HG02571 (cell line): ENCODE data around the gene SYNE2.
"Not testable (repeated sequence)": the region's sequence is repeated elsewhere in the genome, so short reads cannot be mapped to it uniquely, and the experiment has no call there.

Experiments
- ATAC-seq: cut with Tn5 transposase; IDR thresholded peaks from one replicate; pipeline ENCODE4 v1.9.1; 2021; ENCODE audit warnings: mild to moderate bottlenecking, moderate library complexity; ENCODE audit not compliant: unreplicated experiment

The SYNE2 gene

DNA sequence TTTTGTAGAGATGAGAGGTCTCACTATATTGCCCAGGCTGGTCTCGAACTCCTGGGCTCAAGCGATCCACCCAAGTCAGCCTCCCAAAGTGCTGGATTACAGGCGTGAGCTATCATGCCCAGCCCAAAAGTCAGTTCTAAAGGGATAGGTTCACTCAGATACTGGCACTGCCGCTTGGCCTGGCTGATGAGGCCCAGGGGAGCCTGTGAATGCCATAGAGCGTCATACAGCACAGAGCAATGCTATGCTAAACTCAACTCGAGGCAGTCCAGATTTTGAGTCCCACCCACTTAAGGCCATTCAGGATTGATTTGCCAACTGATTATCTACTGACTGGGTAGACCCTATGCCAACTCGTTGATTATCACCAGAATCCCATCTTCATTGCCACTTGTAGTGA lies 262.0 kb downstream of the SYNE2 start:
- ATAC-seq = no peak

DNA sequence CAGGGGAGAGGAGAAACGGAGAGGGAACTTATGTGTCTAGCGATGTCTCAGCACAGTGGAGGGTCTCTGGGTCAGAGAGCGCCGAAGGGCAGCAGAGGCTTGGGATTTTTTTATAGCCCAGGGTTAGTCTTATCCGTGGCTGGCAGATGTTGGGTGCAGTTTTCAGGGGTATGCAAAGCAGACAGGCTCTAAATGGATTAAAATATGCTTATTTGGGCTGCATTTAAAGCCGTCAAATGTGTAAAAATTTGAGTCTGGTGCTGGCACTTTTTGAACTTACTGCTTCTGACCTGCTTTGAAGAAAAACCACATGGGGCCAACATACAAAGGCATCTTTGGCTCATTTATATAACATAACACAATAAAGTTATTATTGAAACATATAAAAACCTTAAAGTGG lies 262.6 kb downstream of the SYNE2 start:
- no peak for ATAC-seq

DNA sequence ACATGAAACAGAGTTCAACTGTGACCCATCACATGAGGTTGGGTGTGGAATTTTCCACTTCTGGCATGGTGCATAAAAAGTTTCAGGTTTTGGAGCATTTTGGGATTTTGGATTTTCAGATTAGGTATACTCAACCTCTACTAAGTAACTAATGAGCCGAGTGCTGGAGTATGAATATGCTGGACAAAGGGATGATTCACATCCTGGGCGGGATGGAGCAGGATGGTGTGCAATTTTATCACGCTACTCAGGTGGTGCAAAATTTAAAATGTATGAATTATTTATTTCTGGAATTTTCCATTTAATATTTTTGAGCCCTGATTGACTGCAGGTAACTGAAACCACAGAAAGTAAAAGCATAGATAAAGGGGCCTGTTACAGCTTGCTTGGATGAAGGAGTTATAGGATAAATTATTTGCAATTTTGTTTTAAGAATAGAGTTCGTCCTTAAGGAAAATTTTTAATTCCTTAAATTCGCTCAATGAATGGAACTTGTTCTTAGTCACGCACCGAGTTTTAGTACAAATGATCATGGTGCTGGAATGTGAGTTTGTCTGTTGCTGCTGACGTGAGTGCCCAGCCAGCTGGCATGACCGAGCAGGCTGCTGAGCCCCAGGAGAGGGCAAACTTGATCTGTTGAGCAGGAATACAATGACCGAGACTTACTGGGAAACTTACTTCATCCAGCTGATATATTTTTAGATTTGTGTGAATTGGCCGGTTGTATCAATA lies 265.0 kb downstream of the SYNE2 start:
- no peak for ATAC-seq

DNA sequence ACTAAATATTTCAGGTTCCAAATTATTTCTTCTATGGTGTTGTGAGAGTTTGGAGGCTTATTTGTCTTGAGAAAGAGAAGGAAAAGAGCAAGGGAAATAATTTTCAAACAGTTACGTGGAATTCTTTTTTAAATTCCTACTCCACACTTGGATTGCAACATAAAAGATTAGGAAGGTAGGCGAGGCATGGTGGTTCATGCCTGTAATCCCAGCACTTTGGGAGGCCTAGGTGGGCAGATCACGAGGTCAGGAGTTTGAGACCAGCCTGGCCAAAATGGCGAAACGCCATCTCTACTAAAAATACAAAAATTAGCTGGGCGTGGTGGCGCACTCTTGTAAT lies 265.6 kb downstream of the SYNE2 start:
- not testable (repeated sequence) for ATAC-seq

DNA sequence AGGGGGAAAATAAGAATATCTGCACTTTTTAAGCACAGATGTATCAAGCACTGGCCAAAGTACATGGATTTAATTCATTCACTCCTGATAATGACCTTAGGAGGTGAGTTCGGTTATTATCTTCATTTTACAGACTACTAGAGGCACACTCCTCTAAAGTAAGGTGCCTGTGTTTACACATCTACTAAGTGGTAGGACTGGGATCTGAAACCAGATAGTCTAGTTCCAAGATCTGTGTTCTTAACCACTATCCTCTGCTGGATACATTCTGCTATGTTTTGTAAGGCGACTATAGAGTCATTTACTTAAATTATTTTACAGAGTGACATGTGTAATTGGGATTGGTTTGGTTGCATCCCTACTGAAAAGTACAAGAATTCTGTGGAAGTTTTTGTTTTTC lies 266.1 kb downstream of the SYNE2 start:
- no peak for ATAC-seq

DNA sequence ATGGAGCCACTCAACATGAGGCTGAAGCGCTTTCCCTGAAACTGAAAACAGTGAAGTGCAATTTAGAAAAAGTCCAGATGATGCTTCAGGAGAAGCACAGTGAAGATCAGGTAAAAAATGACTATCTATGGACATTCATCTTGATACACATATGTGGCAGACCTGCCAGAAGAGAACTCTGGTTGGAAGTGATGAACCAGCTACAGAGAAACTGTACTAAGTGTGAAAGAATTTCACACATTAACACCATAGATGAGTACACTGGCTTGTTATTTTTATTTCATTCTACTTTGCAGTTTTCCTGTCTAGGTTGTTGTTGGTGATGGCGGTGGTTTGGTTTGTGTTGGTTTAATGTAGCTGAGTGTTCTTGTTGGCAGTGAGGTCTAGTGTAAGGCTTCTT lies 266.7 kb downstream of the SYNE2 start:
- ATAC-seq = no peak

DNA sequence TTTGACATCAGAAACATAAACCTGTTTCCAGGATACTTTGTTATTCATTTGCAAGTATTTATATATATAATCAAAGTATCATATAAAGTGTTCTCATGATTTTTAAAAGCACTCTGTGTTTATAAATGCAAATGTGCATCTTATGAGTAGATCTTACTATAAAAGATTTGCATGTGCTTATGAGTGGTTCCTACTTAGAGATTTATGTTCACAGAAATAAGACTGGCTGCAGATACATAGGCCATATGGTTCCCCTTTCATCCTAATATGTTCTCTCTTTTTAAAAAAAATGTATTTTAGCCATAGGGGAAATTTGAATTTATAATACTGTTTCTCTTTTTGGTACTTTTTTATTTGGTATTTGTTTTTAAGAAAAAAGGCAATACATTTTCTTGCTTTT lies 267.2 kb downstream of the SYNE2 start:
- ATAC-seq = no peak

DNA sequence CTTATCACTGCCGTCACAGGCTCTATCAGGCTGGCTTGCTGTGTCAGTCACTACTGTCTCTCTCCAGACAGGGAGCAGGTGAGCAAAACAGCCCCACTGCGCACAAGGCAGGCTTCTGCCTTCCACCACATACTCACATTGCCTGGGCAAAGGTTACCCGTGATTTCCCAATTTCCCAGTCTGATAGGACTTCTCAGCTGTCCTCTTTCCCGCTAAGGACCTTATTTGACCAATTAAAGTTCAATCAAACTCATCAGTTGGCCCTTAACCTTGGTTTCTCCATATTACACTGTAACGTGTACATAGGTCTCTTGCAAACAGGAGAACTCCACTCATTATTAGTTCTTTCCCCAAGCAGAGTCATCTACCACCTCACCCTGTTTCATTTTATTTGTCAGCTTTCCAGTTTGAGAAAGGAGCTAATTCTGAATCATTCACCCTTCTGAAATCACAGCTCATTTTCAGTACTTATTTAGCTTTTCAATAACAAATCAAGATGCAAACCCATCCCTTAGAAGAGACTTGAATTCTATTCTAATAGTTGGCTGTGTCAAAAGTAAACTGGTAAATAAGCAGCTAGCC lies 270.5 kb downstream of the SYNE2 start:
- no peak for ATAC-seq

DNA sequence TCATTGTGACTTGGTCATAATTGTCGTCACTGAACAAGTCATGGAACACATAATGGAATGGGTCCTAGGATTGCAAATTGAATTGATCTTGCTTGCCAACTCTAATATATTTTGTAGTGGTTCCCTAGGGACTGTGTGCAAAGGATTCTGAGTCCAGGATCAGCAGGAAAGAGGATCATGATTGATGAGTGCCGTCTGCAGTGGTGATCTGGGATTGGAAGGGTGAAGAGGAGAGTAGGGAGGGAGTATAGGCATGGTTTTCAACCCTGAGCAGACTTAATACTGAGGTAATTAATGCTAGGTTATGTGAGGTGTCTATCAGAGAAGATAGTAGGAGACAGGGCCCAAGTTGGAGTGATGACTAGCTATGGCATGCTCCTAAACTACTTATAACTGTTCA lies 272.5 kb downstream of the SYNE2 start:
- ATAC-seq = no peak

DNA sequence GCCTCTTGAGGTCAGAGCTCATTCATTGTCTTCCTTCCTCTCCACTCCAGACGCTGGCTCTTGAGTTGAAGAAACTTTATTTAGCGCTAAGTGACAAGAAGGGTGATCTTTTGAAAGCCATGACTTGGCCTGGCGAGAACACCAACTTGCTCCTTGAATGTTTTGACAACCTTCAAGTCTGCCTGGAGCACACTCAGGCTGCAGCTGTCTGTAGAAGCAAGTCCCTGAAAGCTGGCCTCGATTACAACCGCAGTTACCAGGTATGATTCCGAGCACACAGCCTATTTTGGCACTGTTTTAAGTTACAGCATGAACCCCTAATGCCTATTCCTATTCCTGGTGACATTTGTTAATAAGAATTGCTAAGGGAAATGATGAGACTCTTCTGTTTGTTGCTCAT lies 273.7 kb downstream of the SYNE2 start:
- no peak for ATAC-seq

DNA sequence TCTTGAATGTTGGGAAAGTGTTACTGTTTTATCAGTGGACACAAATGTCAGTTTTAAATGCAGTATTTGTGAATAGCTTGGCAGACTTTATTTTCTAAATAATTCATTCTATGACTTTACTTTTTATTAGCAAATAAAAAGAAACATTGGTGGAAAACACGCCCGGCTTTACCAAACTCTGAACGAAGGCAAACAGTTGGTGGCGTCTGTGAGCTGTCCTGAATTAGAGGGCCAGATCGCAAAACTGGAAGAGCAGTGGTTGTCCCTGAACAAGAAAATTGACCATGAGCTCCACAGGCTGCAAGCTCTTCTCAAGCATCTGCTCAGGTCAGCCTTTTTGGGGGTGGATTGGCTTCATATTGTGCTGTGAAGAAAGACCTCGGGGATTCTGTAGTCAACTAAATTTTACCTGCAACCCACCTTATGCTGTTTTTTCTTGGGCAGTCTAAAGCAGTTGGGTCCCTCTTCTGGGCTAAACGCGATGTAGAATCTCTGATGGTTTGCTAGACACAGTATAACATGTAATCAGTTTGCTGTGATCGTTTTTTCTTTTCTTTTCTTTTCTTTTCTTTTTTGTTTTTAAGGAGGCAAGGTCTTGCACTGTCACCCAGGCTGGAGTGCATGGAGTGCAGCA lies 285.0 kb downstream of the SYNE2 start:
- no peak for ATAC-seq

DNA sequence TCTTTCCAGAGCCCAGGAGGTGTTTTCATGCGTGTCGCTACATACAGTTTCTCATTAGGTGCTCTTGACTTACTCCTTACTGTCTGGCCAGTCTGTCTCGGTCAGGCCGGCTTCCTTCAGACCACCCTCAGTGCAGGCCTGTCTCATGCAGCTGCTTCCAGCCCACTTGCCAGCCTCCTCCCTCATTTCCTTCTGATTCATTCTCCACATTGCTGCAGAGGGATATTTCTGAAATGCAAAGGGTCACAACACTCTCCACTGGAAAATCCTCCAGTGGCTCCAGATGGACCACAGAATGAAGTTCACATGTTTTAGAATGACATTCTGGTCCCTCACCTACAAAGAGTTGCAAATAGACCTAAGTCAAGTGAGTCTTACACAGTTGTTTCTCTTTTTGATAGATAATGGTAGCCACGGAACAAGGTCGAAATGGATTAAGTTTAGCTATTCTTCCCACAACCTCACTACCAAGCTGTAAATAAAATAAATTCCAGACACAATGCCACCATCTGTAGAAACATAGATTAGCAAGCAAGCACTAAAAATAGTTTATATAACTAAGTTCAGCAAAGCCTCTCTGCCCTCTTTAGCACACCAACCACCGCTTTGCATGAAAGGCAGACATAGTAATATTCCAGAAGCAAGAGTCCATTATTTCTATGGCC lies 294.5 kb downstream of the SYNE2 start:
- no peak for ATAC-seq

DNA sequence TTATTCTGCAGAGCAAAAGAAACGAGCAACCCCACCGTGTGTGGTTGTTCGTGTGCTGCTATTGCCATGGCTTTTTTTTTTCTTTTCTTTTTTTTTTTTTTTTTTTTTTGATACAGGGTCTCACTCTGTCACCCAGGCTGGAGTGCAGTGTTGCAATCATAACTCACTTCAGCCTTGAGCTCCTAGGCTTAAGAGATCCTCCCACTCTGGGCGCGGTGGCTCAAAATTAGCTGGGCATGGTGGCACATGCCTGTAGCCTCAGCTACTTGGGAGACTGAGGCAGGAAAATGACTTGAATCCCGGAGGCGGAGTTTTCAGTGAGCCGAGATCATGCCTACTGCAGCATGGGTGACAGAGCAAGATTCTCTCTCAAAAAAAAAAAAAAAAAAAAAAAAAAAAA lies 297.1 kb downstream of the SYNE2 start:
- ATAC-seq = no peak

DNA sequence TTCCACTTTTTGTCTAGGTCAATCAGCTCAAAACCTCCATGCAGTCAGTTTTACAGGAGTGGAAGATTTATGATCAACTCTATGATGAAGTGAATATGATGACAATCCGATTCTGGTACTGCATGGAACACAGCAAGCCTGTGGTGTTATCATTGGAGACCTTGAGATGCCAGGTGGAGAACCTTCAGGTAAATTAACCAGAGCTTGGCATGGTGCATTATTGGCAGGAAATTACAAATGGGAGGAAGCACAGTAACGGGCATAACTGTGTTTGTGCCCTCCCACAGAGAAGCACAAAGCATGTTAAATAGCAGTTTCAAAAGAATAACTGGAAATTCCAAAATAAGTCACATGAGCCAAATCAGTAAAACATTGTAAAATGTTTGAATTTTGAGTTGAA lies 305.8 kb downstream of the SYNE2 start:
- ATAC-seq = no peak

DNA sequence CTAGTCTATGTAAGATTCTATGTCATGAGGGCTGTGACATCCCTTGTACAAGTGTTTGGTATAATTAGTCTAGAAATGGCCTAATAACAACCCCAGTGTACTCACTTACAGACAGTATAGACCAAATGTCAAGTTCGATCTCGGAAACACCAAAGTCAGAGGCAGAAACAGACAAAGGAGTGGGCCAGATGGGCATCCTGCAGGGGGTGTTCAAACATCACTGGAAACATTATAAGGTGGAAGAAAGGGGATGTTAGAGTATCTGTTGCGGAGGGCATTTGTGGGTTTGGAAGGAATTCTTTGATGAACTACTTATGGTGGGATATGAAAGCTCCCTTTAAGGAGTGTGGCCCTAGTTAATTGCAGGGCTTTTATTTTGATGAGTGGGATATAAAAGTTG lies 306.8 kb downstream of the SYNE2 start:
- ATAC-seq = no peak

DNA sequence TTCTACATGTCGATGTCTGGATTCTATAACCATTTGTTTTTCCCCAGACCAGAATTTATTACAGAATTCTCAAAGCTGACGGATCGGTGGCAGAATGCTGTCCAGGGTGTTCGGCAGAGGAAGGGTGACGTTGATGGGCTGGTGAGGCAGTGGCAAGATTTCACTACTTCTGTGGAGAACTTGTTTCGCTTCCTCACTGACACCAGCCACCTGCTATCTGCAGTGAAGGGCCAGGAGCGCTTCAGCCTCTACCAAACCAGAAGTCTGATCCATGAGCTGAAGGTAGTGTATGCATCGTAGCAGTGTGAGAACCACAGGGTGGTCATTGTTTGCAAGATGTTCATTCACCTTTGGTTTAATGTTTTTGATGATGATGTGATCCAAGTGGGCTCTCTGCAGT lies 317.4 kb downstream of the SYNE2 start:
- ATAC-seq = no peak

DNA sequence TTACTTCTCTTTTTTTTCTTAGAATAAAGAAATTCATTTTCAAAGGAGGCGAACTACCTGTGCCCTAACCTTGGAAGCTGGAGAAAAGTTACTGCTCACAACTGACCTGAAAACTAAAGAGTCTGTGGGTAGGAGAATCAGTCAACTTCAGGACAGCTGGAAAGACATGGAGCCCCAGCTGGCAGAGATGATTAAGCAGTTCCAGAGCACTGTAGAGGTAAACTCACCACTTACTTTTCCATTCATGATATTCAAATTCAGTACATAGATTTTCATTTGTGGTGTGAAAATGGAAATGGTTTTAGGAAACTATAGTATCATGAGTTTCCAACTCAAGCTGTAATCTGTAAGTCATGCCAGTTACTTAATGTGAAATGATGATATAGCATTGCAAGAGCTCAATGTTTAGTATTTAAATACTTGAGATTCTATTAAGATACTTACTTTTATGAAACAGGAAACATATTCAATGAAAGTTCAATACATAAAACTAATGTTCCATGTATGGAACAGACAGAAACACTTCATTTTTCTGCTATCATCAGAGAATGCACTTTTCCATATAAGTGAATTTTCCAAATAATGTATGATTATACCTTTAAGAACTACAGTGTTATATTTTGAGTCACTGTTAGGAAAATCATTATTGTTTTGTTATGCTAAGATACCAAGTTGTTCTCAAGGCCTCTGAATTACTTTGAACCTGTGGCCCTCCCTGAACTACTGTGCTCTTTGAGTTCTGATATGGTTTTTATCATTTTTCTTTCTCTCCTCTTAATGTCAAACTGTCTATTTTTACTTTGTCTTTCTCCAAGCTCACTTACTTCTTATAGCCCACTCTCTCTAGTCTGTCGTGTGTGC lies 322.3 kb downstream of the SYNE2 start:
- ATAC-seq = no peak

DNA sequence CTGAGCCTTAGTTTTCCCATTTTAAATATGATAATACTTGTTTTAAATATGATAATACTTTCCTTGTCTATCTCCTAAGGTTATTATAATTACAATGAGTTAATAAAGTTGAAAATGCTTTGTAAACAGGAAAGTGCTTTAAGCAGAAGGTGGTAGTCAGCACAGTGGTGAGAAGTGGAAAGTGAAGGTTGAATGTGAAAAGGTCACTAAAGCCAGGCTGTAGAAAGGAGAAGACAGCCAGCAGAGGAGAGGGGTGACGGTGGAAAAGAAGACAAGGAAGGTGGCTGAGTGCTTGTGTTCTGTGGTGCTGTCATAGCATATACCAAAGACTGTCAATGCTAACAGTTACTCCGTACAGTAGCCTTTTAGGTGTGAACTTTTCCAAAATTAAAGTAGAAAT lies 323.5 kb downstream of the SYNE2 start:
- ATAC-seq = no peak

DNA sequence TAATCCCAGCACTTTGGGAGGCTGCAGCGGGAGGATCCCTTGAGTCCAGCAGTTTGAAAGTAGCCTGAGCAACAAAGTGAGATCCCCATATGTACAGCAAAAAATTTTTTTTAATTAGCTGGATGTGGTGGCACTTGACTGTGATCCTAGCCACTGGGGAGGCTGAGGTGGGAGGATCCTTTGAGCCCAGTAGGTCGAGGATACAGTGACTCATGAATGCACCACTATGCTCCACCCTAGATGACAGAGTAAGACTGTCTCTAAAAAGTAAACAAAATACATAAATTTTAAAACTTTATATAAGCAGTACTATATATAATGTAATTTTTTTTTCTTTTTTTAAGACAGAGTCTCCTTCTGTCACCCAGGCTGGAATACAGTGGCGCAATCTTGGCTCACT lies 326.0 kb downstream of the SYNE2 start:
- ATAC-seq = no peak

DNA sequence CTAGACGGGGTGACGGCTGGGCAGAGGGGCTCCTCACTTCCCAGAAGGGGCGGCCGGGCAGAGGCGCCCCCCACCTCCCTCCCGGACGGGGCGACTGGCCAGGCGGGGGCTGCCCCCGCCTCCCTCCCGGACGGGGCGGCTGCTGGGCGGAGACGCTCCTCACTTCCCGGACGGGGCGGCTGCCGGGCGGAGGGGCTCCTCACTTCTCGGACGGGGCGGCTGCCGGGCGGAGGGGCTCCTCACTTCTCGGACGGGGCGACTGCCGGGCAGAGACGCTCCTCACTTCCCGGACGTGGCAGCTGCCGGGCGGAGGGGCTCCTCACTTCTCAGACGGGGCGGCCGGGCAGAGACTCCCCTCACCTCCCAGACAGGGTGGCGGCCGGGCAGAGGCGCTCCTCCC lies 330.1 kb downstream of the SYNE2 start:
- not testable (repeated sequence) for ATAC-seq

DNA sequence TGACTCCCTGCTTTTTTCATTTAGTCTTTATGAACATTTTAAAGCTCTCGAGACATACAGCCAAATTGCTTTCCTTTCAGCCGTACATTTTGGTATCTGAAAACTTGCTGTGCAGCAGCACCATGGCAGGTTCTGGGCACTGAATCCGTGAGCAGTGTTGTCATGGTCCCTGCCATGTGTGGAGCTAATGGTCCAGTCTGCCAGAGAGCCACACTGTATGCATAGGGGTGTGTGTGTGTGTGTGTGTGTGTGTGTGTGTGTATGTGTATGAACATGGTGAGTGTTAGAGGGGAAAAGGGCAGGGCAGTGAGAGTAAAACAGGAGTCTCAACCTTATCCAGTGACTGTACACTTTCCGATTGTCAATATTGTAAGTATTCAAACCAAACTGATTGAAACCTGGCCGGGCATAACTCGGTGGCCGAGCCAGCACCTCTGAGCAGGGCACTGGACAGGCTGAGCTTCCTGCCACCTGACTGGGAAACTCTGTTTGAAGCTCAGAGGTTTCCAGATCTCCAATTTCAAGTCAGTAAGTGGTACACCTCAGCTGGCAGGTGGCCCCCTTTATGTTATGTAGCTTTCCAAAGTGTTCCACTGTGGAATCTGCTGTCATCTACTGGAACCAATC lies 331.4 kb downstream of the SYNE2 start:
- no peak for ATAC-seq
